HL-60 (cell line): ENCODE results near the gene ERBB4.

Experiments used
- CTCF ChIP-seq: IDR thresholded peaks from one replicate; pipeline ENCODE4 v1.5.1; 2011; ENCODE audit warnings: low read length, control low read depth, inconsistent platforms; ENCODE audit not compliant: insufficient read depth
- GABPA ChIP-seq: IDR thresholded peaks from 2 replicates; pipeline ENCODE4 v1.6.1; 2012; ENCODE audit warnings: low read depth
- POLR2AphosphoS5 ChIP-seq: IDR thresholded peaks from 2 replicates; pipeline ENCODE4 v1.6.1; 2012; ENCODE audit warnings: low read depth
- REST ChIP-seq: IDR thresholded peaks from 2 replicates; pipeline ENCODE4 v1.6.1; 2012; ENCODE audit warnings: low read depth; ENCODE audit not compliant: insufficient replicate concordance
- SPI1 ChIP-seq: IDR thresholded peaks from 2 replicates; pipeline ENCODE4 v1.6.1; 2012; ENCODE audit warnings: low read depth, mild to moderate bottlenecking, borderline replicate concordance

- TF ChIP-seq CTCF = no peak
- TF ChIP-seq POLR2AphosphoS5 = no peak
- no peak for TF ChIP-seq GABPA
- TF ChIP-seq SPI1 = no peak
- TF ChIP-seq REST = no peak
Measured at GRCh38 chr2:211429256-211429920, 1109.2 kb downstream of the ERBB4 start.
